Heart right ventricle (tissue), 16 donors: ENCODE results near the gene PLXNB2. TPM values are rescaled to one million over a fixed set of nuclear protein-coding genes. Genes with fewer than 3 reads are reported as not detected.

Source experiments
- ATAC-seq, 8 donors: fragments of 200-7000 bp; cut with Tn5 transposase; one replicate each; pipeline ENCODE4 v1.9.1; 2020; ENCODE audit warnings: mild to moderate bottlenecking in 8 of 8, moderate library complexity in 8 of 8, moderate number of reproducible peaks in 1 of 8
- DNase-seq, 2 donors: peaks; one replicate each; pipeline ENCODE4 v3.0.0-alpha.2; 2020
- H3K27ac ChIP-seq, 10 donors: fragments of 200-600 bp; sonication (generic) in 2 of 10; one replicate each; pipeline versions ENCODE4 v1.5.0 to v1.8.0; 2020 to 2022; ENCODE audit warnings: mild to moderate bottlenecking in 3 of 10
- H3K27me3 ChIP-seq, 7 donors: fragments of 200-600 bp; one replicate each; pipeline ENCODE4 v1.8.0; 2021 to 2022; ENCODE audit warnings: mild to moderate bottlenecking in 2 of 7
- H3K36me3 ChIP-seq, 9 donors: fragments of 200-600 bp; sonication (generic) in 1 of 9; one replicate each; pipeline versions ENCODE4 v1.5.0 to v1.8.0; 2020 to 2022; ENCODE audit warnings: mild to moderate bottlenecking in 2 of 9
- H3K4me1 ChIP-seq, 9 donors: fragments of 200-600 bp; sonication (generic) in 1 of 9; one replicate each; pipeline versions ENCODE4 v1.5.0 to v1.8.0; 2020 to 2022; ENCODE audit warnings: mild to moderate bottlenecking in 4 of 9
- H3K4me3 ChIP-seq, 10 donors: fragments of 200-600 bp; sonication (generic) in 2 of 10; one replicate each; pipeline versions ENCODE4 v1.5.0 to v1.8.0; 2020 to 2022; ENCODE audit warnings: mild to moderate bottlenecking in 7 of 10, moderate library complexity in 2 of 10
- H3K9me3 ChIP-seq, 11 donors: fragments of 200-600 bp in 10 of 11; sonication (generic) in 2 of 11; one replicate each; pipeline versions ENCODE4 v1.5.0 to v1.8.0; 2013 to 2022; ENCODE audit warnings: mild to moderate bottlenecking in 2 of 11, control low read depth in 1 of 11, moderate library complexity in 1 of 11
- CTCF ChIP-seq, 9 donors: fragments of 200-600 bp; sonication (generic) in 2 of 9; IDR thresholded peaks; one replicate each; pipeline versions ENCODE4 v1.5.0 to v1.8.0; 2021 to 2022; ENCODE audit warnings: antibody characterized with exemption in 9 of 9, mild to moderate bottlenecking in 5 of 9, moderate library complexity in 1 of 9
- WGBS, 2 donors: extraction: QIAGEN DNeasy Blood & Tissue Kit; methylation state at CpG; one replicate each; pipeline ENCODE4 v1.1.7; 2013; ENCODE audit warnings: inconsistent platforms in 1 of 2; 5-methylcytosine and 5-hydroxymethylcytosine counted together
- intact Hi-C, 10 donors: fragments of 100-400 bp; cut with DNase I; formaldehyde crosslinking; loops; one replicate each; pipeline versions ENCODE4 v1.11.1 to v1.14.2; 2022
- polyA plus RNA-seq, 2 donors: library from polyadenylated mRNA; stranded (reverse); fragments of 200-250 nt; gene quantifications; one replicate each; pipeline ENCODE4 v1.2.3, GENCODE V29; 2013
- total RNA-seq, 10 donors: library from RNA; stranded (reverse); fragmentation: NEBNext Ultra II Directional in 3 of 10; extraction: Animal tissue kit (Norgen Biotek cat#: 25700) in 3 of 10; gene quantifications; one replicate each; pipeline versions ENCODE4 v1.2.1 to v1.2.4, GENCODE V29; 2021 to 2023
- donor health status: Arrhythmogenic right ventricular cardiomyopathy.
- donor health status: ischemic (EF 13 %, LVEDD 7.1; RV severe dilation, severe dysfunction).
- donor health status: healthy with polysubstance abuse.
- donor health status: DM: no; HTN: yes; CAD: no.
- donor health status: DM: no; HTN: no; CAD: no.
- donor health status: ischemic (EF 25% LVEDD 6.9; RV normal size, moderate dysfunction).
- donor health status: ischemic (EF 25% LVEDD 5.7; RV mildly dilated, moderate dysfunction).
- donor health status: healthy.
- donor health status: DM: yes; HTN: yes; CAD: no.
- donor health status: Ischemic cardiomyopathy.
- donor health status: ischemic (EF 35%, LVEDD 5.7; RV mildly dilated, moderate dysfunction).
- donor health status: nonischemic (EF 11% LVEDD 7.7; RV severe dilation, severe dysfunction).
- donor health status: DM: yes; HTN: yes; CAD: no.
- donor health status: PGD.
- donor health status: ischemic (EF 29% LVEDD 5.4; RV normal size, mild dysfunction).
- donor health status: nonischemic (EF 23%, LVEDD 6.1; RV moderate dilation, normal function).

Gene PLXNB2
- total and polyA plus RNA-seq, 12 donors: 33.5 to 101 (median 57.8) TPM

GRCh38 chr22:50278461-50278860 lies 29.0 kb downstream of the PLXNB2 start:
- TF ChIP-seq CTCF (IDR thresholded peaks at IDR 0.05): no peak
- ATAC-seq (no peak), DNase-seq (no peak)
- Histone ChIP-seq H3K36me3 (peaks cover 3 to 91% (median 68%) of the 10 kb centered on the region in 9 donors), H3K27me3 (no peaks in the 10 kb centered on the region), H3K4me1 (peaks cover 0 to 23% (median 5%) of the 10 kb centered on the region in 9 donors), H3K27ac (no peak overlapping the region), H3K4me3 (no peak overlapping the region), H3K9me3 (no peaks in the 10 kb centered on the region)
- 91 to 92% methylated on average over 21 of the region's 21 CpGs for WGBS, 2 donors
- intact Hi-C loops: loop anchor here in 3 of 10 donors (5.0 kb wide), 2 partner anchors 44 to 49 kb away; partner anchors contain the start of gene DENND6B (in 2 of the 3)

GRCh38 chr22:50277761-50278160 lies 29.7 kb downstream of the PLXNB2 start:
- DNase-seq (no peak), ATAC-seq (no peak)
- Histone ChIP-seq H3K27me3 (peaks cover 0 to 2% (median 0%) of the 10 kb centered on the region in 7 donors), H3K36me3 (peaks cover 2 to 84% (median 62%) of the 10 kb centered on the region in 9 donors), H3K4me3 (no peak overlapping the region), H3K9me3 (no peaks in the 10 kb centered on the region), H3K27ac (no peak overlapping the region), H3K4me1 (peaks cover 0 to 21% (median 7%) of the 10 kb centered on the region in 9 donors)
- intact Hi-C loops: loop anchor here in 7 of 10 donors (2.0 to 5.0 kb wide), 3 partner anchors 45 to 50 kb away; partner anchors contain the start of gene DENND6B (in 6 of the 7)
- 87 to 93% methylated on average over 25 of the region's 25 CpGs for WGBS, 2 donors
- TF ChIP-seq CTCF (IDR thresholded peaks at IDR 0.05): no peak

GRCh38 chr22:50276143-50276542 lies 31.3 kb downstream of the PLXNB2 start:
- Histone ChIP-seq H3K36me3 (peaks cover 0 to 68% (median 49%) of the 10 kb centered on the region in 9 donors), H3K27ac (peak overlapping the region in 1 of 10 donors; percentile 32), H3K4me3 (no peak overlapping the region), H3K9me3 (no peaks in the 10 kb centered on the region), H3K27me3 (peaks cover 0 to 18% (median 0%) of the 10 kb centered on the region in 7 donors), H3K4me1 (peaks cover 8 to 27% (median 20%) of the 10 kb centered on the region in 9 donors)
- intact Hi-C loops: loop anchor here in 8 of 10 donors (1.0 to 5.0 kb wide), 4 partner anchors 46 to 51 kb away; partner anchors contain the start of gene DENND6B (in 7 of the 8)
- TF ChIP-seq CTCF (IDR thresholded peaks at IDR 0.05): peak; percentile 21 to 76 (median 61)
- peak in 1 of 2 donors; percentile 75 for DNase-seq
- peak; percentile 72 to 93 (median 78) for ATAC-seq
- 59 to 69% methylated on average over 25 of the region's 25 CpGs for WGBS, 2 donors

GRCh38 chr22:50275181-50276055 lies 32.0 kb downstream of the PLXNB2 start:
- H3K36me3 ChIP-seq: peaks cover 0 to 60% (median 42%) of the 10 kb centered on the region in 9 donors
- DNase-seq (no peak), ATAC-seq (no peak)
- no peaks in the 10 kb centered on the region for H3K9me3 ChIP-seq
- 87% methylated on average over 43 of the region's 43 CpGs for WGBS, 2 donors
- H3K27me3 ChIP-seq: peaks cover 0 to 26% (median 0%) of the 10 kb centered on the region in 7 donors
- H3K4me3 ChIP-seq: no peak overlapping the region
- peak overlapping the region in 1 of 10 donors; percentile 10 for H3K27ac ChIP-seq
- no peak for TF ChIP-seq CTCF (IDR thresholded peaks at IDR 0.05)
- intact Hi-C loops: loop anchor here in 9 of 10 donors (1.0 to 5.0 kb wide), 4 partner anchors 47 to 52 kb away; partner anchors contain the start of gene DENND6B (in 8 of the 9)
- peaks cover 11 to 34% (median 27%) of the 10 kb centered on the region in 9 donors for H3K4me1 ChIP-seq
